Mesenteric fat pad (tissue), 1 donor: ENCODE results near the gene SNORC. TPM values are rescaled to one million over a fixed set of nuclear protein-coding genes. Genes with fewer than 3 reads are reported as not detected.

ENCODE experiments used
- DNase-seq: peaks from one replicate; pipeline ENCODE4 v3.0.0-alpha.2; 2020; ENCODE audit warnings: low spot score
- total RNA-seq: library from RNA; stranded (reverse); fragmentation: NEBNext Ultra II Directional; extraction: Animal tissue kit (Norgen Biotek cat#: 25700); gene quantifications from one replicate; pipeline ENCODE4 v1.2.1, GENCODE V29; 2021
- donor health status: DM: yes; HTN: yes; CAD: no.

Gene SNORC
- total RNA-seq, 1 donor from 2014 or later, result 0.64 TPM

DNA sequence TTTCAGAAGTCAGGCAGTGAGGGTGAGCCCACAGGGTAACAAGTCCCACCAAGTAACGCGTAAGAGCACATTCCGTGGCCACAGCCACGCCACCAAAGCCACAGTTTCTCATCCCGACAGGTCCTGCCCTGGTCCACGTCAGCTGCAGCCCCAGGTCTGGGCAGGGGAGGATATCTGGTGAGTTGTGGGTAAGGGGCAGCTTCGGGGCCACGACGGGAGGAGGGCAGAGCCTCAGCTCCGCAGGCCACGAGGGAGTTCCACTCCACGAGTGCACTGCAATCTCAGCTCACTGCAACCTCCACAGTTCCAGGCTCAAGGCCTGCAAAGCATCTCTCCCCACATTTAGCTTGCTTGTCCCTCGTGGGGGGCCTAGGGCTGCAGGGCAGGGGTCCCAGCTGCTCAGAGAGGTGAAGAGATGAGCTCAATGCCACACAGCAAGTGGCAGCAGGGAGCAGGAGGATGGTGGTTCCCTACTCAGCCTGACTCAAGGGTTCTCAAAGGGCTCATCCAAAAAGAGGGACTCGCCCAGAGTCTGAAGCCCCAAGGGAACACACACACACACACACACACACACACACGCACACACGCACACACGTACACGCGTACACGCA, 12.5 kb downstream of the SNORC start:
- DNase-seq, result peak; percentile 85

- DNase-seq, result peak; percentile 84
These were observed 13.2 kb downstream of the SNORC start for GRCh38 chr2:232883116-232883721.

- DNase-seq, result peak; percentile 89
These were observed 13.9 kb downstream of the SNORC start for GRCh38 chr2:232884001-232884421.

DNA sequence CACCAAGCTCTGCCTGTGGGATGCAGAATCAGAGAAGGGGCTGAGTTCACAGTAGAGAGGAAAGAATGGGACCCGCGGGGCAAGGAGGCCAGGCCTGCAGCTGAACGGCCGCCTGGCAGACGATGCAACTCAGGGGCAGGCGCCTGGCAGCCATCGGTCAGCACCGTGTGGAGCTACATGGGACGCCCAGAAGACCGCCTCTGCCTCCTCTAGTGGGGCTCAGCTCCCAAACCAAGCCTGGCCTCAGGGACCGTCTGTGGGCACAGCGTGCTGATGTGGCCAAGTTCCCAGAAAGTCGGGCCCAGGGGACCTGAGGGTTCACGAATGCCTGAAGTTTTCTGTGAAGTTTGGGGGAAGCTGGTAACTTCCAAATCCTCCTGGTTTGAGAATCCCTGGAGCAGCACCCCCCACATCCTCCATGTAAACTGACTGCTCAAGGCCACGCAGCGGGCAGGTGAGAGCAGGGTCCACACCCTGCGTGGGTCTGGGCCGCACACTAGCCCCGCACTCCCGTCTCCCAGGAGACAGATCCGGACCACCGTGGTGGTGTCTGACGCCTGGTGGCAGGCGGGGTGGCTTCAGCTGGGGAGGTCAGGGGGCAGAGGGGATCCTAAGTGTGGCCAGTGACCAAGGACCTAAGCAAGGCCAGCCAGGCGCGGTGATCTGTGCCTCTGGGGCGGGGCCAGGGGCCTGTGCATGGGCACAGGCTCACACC, 14.6 kb downstream of the SNORC start:
- peak; percentile 86 for DNase-seq

DNA sequence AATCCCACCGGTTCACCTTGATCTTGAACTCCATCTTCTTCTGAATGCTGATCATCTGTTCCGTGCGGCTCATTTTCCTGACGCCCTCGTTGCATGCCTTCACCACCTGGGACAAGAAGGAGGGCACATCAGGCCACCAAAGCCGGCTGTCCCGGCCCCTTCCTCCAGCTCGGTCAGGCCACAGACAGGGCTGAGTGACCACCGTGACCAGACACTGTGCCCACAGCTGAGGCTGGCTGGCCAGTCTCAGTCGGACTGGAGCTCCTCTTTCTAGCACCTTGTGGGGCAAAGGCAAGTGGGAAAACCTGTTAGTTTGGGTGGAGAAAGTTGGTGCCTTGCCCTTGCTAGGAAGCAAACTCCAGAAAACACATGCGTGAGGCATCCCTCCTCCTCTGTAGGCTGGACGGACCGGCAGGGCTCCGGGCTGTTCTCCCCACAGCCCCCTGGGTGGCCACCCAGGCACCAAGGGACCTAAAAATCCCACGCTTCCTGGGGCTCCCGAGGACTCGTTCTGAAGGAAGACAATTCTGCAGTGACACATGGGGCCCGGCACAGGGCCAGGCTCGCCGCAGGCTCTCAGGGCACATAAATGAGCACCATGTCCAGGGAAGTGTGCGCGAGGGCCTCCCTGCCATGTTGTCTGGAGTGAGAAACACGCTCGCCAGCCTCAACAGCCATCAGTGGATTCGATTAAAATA, 15.3 kb downstream of the SNORC start:
- peak; percentile 73 for DNase-seq

DNA sequence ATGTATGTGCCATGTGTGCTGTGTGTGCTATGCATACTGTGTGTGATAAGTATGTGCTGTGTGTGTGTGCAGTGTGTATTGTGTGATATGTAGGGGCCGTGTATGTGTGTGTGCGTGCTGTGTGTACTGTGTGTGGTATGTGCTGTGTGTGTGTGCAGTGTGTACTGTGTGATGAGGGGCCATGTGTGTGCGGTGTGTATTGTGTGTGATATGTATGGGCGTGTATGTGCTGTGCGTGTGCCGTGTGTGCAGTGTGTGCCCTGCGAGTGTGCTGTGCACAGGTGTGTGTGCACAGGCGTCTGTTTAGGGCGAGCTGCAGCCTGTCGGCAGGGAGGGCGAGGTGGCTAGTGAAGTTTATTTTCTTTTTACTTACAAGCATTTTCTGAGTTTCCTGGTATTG, 16.1 kb downstream of the SNORC start:
- DNase-seq, result peak; percentile 57

- DNase-seq, result no peak
These were observed 16.6 kb downstream of the SNORC start for GRCh38 chr2:232886632-232887031.

- peak; percentile 88 for DNase-seq
These were observed 17.2 kb downstream of the SNORC start for GRCh38 chr2:232887171-232887850.

- peak; percentile 68 for DNase-seq
These were observed 18.2 kb downstream of the SNORC start for GRCh38 chr2:232888099-232888836.

DNA sequence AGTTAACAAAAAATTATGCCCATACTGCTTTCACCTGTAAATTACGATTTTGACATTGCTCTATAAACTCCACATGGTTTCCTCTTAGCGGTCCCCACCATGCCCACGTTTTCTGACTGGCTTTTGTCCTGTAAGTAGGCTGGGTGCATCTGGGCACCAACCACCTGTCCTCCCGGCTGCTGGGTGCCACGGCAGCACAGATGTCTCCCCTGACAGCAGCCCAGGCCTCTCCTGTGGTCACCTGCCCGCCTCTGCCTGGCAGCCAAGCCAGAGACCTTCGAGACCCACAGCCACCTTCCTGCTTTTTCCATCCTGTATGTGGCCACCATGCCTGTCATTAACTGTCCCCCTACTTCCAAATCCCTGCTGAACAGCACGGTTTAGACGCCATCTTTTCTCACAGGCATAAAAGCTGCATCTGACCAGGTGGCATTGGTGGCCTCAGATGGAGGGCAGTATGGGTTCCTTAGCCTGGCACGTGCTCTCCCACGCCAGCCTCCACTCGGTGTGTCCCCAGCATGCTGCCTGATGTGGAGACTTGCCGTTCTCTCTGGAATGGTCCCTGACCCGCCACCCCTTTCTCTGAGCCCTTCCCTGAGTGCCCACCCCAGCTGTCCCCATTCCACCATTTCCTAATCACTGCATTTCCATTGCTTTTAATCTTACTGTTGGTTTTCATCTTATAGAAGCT, 18.9 kb downstream of the SNORC start:
- DNase-seq, result no peak

- no peak for DNase-seq
These were observed 19.9 kb downstream of the SNORC start for GRCh38 chr2:232889876-232890401.

- peak; percentile 87 for DNase-seq
These were observed 20.5 kb downstream of the SNORC start for GRCh38 chr2:232890536-232890895.

GRCh38 chr2:232890896-232891601, 21.0 kb downstream of the SNORC start:
- no peak for DNase-seq

DNA sequence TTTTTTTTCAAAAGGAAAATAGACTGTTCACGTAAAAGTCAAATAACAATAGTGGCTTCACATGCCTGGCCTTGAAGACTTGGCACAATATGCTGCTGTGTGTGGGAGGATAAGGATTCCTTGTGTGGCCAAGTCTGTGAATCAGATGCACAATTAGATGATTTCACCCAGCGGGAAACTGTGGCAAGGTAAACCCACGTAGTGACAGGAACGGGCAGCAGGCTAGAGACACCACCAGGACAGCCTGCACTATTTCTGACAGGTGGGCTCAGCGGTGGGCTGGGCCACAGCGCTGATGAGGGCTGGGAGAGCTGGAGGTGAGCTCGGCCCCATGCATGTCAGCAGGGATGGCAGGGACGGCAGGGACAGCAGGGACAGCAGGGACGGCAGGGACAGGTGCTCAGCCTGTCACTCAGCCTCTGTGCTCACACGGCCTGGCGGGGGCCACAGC, 21.6 kb downstream of the SNORC start:
- DNase-seq, result no peak

GRCh38 chr2:232892221-232892620, 22.2 kb downstream of the SNORC start:
- DNase-seq, result no peak

DNA sequence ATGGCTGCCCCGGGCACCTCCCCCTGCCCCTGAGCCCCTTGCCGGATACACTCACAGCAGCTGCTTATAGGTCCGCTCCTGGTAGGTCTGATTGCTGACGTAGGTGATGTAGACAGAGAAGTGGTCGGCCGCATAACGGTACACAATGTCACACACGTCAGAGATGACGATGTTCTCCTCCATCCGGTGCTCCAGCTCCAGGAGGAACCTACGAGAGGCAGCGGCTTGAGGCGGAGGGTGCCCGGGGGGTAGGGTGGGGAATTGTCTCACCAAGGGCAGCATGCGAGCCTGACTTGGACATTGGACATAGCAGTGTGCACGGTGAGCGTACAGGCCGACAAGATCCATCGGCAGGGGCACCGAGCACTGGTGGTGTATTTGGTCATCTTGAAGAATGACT, 22.8 kb downstream of the SNORC start:
- peak; percentile 73 for DNase-seq

DNA sequence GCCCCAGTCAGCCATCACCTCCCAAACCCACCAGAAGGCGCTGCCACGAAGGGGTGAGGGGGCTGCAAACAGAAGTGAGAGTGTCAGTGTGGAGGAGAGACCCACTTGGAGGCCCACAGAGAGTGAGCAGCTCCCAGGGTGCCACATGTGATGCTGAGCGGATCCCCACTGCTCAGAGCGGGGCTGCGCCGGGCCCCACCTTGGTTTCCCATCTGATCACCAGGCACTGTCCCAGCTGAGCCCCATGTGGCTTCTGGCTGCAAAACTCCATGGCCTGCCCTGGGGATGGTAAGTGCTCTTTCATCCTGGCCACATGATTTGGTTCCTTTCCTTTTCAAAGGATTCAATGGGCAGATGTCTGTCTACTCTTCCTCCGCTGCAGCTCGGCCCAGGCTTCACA, 23.8 kb downstream of the SNORC start:
- peak; percentile 55 for DNase-seq

GRCh38 chr2:232894251-232894650, 24.2 kb downstream of the SNORC start:
- peak; percentile 76 for DNase-seq

DNA sequence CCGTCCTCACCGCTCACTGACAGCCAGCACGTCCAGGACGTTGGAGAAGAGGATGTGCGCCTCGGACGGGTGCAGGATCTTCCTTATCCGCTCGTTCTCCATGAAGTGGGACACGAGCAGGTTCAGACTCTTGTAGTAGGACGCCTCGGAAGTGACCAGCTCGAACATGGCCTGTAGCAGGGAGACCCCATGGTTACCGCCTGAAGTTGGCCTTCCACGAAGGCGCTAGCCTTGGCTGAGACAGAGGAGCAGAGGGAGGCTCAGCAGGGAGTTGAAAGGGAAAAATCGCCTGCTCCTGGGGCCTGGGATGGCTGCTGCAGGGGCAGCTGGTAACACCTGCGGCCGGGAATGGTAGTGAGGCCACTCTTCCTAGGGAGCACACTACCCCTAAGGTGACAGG, 24.7 kb downstream of the SNORC start:
- no peak for DNase-seq
